Smooth muscle cell (in vitro differentiated cells): ENCODE results near the gene GTF2F2. TPM values are rescaled to one million over a fixed set of nuclear protein-coding genes. Genes with fewer than 3 reads are reported as not detected.

ENCODE experiments used
- DNase-seq: peaks from one replicate; lab custom pipeline; 2025; ENCODE audit not compliant: unreplicated experiment; lab: John Stamatoyannopoulos, UW
- H2AFZ ChIP-seq: fragments of 200-600 bp; sonication (generic); 2 replicates; pipeline ENCODE4 v1.6.0; 2016; ENCODE audit warnings: antibody characterized with exemption, low read depth, mild to moderate bottlenecking
- H3F3A ChIP-seq: fragments of 200-600 bp; sonication (generic); 2 replicates; pipeline ENCODE4 v1.6.0; 2017; ENCODE audit warnings: antibody characterized with exemption, low read depth
- H3K27ac ChIP-seq: fragments of 200-600 bp; sonication (generic); 2 replicates; pipeline ENCODE4 v1.5.1; 2016; ENCODE audit warnings: low read depth, mild to moderate bottlenecking
- H3K27me3 ChIP-seq: fragments of 200-600 bp; sonication (generic); 2 replicates; pipeline ENCODE4 v1.6.1; 2016; ENCODE audit warnings: low read depth, mild to moderate bottlenecking
- H3K36me3 ChIP-seq: fragments of 200-600 bp; sonication (generic); 2 replicates; pipeline ENCODE4 v1.5.1; 2016; ENCODE audit warnings: low read depth
- H3K4me1 ChIP-seq: fragments of 200-600 bp; sonication (generic); 2 replicates; pipeline ENCODE4 v1.5.1; 2016; ENCODE audit warnings: low read depth
- H3K4me2 ChIP-seq: fragments of 200-600 bp; sonication (generic); 2 replicates; pipeline ENCODE4 v1.6.0; 2016; ENCODE audit warnings: mild to moderate bottlenecking
- H3K4me3 ChIP-seq: fragments of 200-600 bp; sonication (generic); 2 replicates; pipeline ENCODE4 v1.5.1; 2016; ENCODE audit warnings: mild to moderate bottlenecking
- H3K79me2 ChIP-seq: fragments of 200-600 bp; sonication (generic); 2 replicates; pipeline ENCODE4 v1.6.0; 2016; ENCODE audit warnings: low read depth, mild to moderate bottlenecking
- H3K9ac ChIP-seq: fragments of 200-600 bp; sonication (generic); 2 replicates; pipeline ENCODE4 v1.6.0; 2016; ENCODE audit warnings: low read depth
- H3K9me3 ChIP-seq: fragments of 200-600 bp; sonication (generic); replicated peaks from 2 replicates; pipeline ENCODE4 v1.5.1; 2016; ENCODE audit warnings: low read depth
- H4K20me1 ChIP-seq: fragments of 200-600 bp; sonication (generic); 2 replicates; pipeline ENCODE4 v1.6.0; 2016; ENCODE audit warnings: low read depth
- CTCF ChIP-seq: fragments of 200-600 bp; sonication (generic); IDR thresholded peaks from 2 replicates; pipeline ENCODE4 v1.5.1; 2017; ENCODE audit warnings: borderline replicate concordance, mild to moderate bottlenecking, antibody characterized with exemption; ENCODE audit not compliant: insufficient read depth, poor library complexity, severe bottlenecking
- WGBS: methylation state at CpG from one replicate; pipeline ENCODE4 v1.1.7; 2016; ENCODE audit warnings: low lambda C conversion rate; 5-methylcytosine and 5-hydroxymethylcytosine counted together
- polyA plus RNA-seq: library from polyadenylated mRNA; unstranded; fragments of >200 nt; fragmentation: Nextera tagmentation; extraction: Ambion mirVana; gene quantifications from 2 replicates; pipeline ENCODE4 v1.2.1, GENCODE V29; 2016
- total RNA-seq: library from RNA; depleted of rRNA; stranded (reverse); fragments of >200 nt; gene quantifications from 2 replicates; pipeline ENCODE4 v1.2.3, GENCODE V29; 2014

The GTF2F2 gene
- total and polyA plus RNA-seq, 2 experiments from 2014 or later, result 11.2 to 28.1 TPM

GRCh38 chr13:45102136-45102507 is 18.2 kb upstream of the GTF2F2 start:
- no peak for TF ChIP-seq CTCF
- Histone ChIP-seq H3K36me3 (no peaks in the 10 kb centered on the region), H3K4me3 (no peak overlapping the region), H3K27ac (no peak overlapping the region), H2AFZ (peak overlapping the region; percentile 54), H3K27me3 (no peaks in the 10 kb centered on the region), H3K9ac (no peak overlapping the region), H3K79me2 (no peaks in the 10 kb centered on the region), H3F3A (no peaks in the 10 kb centered on the region), H3K4me1 (peaks cover 19% of the 10 kb centered on the region), H3K9me3 (no peaks in the 10 kb centered on the region), H3K4me2 (no peak overlapping the region), H4K20me1 (no peaks in the 10 kb centered on the region)
- WGBS, result 88% methylated on average over 6 of the region's 6 CpGs
- no peak for DNase-seq

- peaks cover 19% of the 10 kb centered on the region for H3K4me1 ChIP-seq
- no peak overlapping the region for H3K4me2 ChIP-seq
- H3K79me2 ChIP-seq, result no peaks in the 10 kb centered on the region
- 89% methylated on average over 2 of the region's 2 CpGs for WGBS
- no peak overlapping the region for H3K4me3 ChIP-seq
- no peaks in the 10 kb centered on the region for H3K9me3 ChIP-seq
- H3K9ac ChIP-seq, result no peak overlapping the region
- H3K27ac ChIP-seq, result no peak overlapping the region
- H4K20me1 ChIP-seq, result no peaks in the 10 kb centered on the region
- no peaks in the 10 kb centered on the region for H3K36me3 ChIP-seq
- no peaks in the 10 kb centered on the region for H3F3A ChIP-seq
- H2AFZ ChIP-seq, result no peak overlapping the region
- no peaks in the 10 kb centered on the region for H3K27me3 ChIP-seq
- DNase-seq, result no peak
- no peak for TF ChIP-seq CTCF
Observed at GRCh38 chr13:45103449-45103848, 16.9 kb upstream of the GTF2F2 start.

- Histone ChIP-seq H4K20me1 (no peaks in the 10 kb centered on the region), H3K9me3 (no peaks in the 10 kb centered on the region), H3K36me3 (no peaks in the 10 kb centered on the region), H3K9ac (no peak overlapping the region), H3F3A (no peaks in the 10 kb centered on the region), H3K4me3 (no peak overlapping the region), H3K79me2 (no peaks in the 10 kb centered on the region), H3K4me2 (no peak overlapping the region), H2AFZ (no peak overlapping the region), H3K27ac (no peak overlapping the region), H3K27me3 (no peaks in the 10 kb centered on the region), H3K4me1 (peaks cover 19% of the 10 kb centered on the region)
- DNase-seq, result no peak
- TF ChIP-seq CTCF, result no peak
- WGBS, result 95% methylated on average over 3 of the region's 3 CpGs
Observed at GRCh38 chr13:45104261-45104660, 16.0 kb upstream of the GTF2F2 start.

- Histone ChIP-seq H3K79me2 (no peaks in the 10 kb centered on the region), H3K27me3 (no peaks in the 10 kb centered on the region), H3K4me2 (no peak overlapping the region), H3K4me3 (no peak overlapping the region), H3K9me3 (no peaks in the 10 kb centered on the region), H3K4me1 (peaks cover 15% of the 10 kb centered on the region), H3K9ac (no peak overlapping the region), H2AFZ (no peak overlapping the region), H3F3A (no peaks in the 10 kb centered on the region), H4K20me1 (no peaks in the 10 kb centered on the region), H3K36me3 (no peaks in the 10 kb centered on the region), H3K27ac (no peak overlapping the region)
- 90% methylated on average over 5 of the region's 5 CpGs for WGBS
- TF ChIP-seq CTCF, result no peak
- no peak for DNase-seq
Observed at GRCh38 chr13:45105895-45106294, 14.4 kb upstream of the GTF2F2 start.
